Stimulated activated CD4-positive, alpha-beta T cell treated with anti-CD3 and anti-CD28 coated beads, Interleukin-15, amount 100 ng/mL, for 48 hours (primary cell): Measurements from ENCODE around the gene TMTC3.
"Not testable (repeated sequence)": the region's sequence is repeated elsewhere in the genome, so short reads cannot be mapped to it uniquely, and the experiment has no call there.

Experiments
- DNase-seq, 2 donors: peaks; one replicate each; pipeline ENCODE4 v3.0.0-alpha.2; 2020; ENCODE audit warnings: low read depth in 2 of 2

The TMTC3 gene

DNA sequence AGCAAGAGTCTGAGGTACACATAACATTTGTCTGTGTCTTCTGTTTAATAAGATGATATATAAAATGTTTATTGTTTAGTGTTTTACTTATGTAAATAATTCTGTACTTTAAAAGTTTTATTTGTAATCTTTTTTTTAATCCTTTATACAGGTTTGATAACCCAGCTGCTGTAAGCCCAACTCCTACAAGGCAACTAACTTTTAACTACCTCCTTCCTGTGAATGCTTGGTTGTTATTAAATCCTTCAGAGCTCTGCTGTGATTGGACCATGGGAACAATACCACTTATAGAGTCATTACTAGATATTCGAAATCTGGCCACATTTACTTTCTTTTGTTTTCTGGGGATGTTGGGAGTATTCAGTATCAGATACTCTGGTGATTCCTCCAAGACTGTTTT is 24.1 kb downstream of the TMTC3 start:
- DNase-seq = no peak

DNA sequence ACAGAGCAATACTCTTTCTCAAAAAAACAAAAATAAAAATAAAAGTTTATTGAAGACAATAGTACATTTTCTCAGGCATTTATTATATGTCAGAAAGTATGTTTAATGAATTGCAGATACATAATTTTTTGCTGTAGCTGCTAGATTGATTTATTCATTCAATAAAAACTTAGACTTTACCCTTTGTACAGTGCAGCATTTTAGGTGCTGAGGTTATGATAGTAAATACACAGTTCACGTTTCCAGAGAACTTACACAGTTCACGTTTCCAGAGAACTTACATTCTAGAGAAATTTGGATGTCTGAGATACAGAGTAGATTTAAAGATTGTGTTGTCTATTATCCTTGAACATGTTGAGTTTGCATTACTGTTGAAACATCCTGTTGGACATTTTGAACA is 25.3 kb downstream of the TMTC3 start:
- DNase-seq = no peak

DNA sequence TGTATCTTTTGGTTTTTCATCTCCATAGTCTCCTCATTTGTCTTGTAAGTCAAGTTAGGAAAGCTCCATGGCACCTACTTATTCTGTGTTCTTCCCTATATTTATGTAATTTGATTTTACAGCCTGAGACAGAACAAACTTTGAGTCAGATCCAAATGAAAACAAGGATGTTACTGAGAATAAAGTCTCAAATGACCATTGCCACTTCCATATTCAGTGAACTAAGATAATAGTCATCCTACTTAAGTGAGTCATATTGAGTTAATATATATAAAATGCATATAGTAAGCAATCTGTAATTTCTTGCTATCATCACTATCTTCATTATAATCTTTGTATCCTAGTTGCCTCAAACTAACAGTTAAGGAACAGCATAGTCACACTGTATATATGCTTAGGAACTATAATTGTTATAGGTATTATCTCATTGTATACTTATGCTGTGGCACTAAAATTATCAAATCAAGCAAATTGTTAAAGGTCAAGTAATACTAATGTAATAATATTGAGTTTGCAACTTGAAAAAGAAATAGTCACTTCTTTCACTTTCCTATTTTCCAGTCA is 30.8 kb downstream of the TMTC3 start:
- DNase-seq = no peak

DNA sequence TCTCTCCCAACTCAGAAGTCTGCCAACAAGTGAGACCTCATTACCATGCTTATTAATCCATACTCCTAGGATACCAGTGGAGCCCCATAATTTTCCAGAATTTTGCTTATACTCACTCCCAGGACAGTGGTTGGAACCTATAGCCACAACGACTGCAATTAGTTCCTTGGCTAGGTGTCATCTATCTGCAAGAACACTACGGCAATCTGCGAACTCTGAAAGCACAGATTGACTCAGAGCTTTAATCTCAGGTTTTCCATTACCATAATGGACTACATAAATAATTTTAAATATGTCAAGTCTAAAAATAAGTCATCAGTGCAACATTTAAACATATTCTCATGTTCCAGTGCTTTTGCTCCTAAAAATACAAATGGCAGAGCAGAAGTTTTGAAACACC is 33.4 kb downstream of the TMTC3 start:
- DNase-seq = no peak

DNA sequence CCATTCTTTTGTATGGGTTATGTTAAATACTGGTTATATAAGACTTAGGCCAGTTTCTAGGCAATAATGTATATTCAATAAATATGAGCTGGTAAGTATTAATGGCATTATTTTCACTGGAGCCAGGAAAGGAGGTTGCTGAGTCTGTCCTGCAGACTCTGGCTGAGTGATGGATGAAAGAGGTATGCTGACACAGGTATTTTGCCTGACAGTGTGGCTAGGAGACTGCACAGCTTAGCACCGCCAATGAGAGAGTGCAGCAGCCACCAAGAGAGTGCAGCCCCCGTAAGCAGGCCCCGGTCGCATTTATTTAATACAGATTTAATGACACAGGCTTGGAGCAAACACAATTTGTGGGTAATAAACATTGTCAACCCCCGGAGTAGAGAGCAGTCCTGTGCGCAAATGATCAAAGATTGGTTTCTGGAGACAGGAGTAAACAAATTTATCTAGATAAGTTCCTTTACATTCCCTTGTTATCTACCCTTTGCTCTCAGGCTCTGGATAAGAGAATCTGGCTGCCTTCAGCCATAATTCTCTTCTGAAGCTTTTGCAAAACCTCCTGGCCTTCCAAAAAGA is 37.4 kb downstream of the TMTC3 start:
- no peak for DNase-seq

DNA sequence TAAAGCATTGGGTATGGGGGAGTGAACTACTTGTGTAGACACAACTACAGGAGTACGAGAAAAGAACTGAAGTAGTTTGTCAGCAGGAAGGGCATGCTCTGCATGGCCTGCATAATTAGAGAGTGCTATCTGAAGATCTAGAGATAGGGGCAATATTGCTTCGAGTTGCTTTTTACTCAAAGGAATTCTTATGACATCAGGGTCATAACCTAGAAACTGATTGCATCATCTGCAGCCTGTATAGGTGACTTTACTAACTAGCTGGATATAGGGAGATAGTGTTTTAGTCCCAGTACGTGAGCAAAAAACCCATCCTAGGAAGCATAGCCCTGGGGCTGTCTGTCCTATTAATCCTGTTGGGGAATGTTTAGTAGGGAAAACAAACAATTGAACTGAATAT is 39.8 kb downstream of the TMTC3 start:
- DNase-seq = no peak

DNA sequence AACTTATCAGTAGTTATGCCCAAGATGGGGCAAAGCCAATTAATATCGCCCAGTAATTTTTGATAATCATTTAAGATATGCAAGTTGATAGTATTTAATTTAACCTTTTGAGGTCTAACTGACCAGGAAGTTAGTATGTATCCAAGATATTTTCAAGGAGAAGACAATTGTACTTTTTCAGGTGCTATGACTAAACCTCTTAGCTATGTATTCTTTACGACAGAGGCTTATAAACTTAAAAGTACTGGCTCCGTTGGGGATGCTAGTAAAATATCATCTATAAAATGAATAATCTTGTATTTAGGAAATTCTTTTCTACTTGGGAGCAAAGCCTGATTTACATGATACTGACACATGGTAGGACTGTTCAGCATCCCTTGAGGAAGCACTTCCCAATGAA is 40.3 kb downstream of the TMTC3 start:
- DNase-seq = no peak

DNA sequence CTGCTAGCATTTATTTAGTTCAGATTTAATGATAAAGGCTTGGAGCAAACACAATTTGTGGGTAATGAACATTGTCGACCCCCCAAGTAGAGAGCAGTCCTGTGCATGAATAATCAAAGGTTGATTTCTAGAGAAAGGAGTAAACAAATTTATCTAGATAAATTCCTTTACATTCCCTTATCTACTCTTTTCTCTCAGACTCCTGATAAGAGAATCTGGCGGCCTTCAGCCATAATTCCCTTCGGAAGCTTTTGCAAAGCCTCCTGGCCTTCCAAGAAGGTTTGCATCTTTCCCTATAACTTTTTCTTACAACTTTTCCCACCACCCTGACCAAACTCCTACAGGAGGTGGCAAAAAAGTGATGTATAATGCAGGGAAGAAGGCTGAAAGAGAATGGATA is 42.1 kb downstream of the TMTC3 start:
- DNase-seq = no peak

DNA sequence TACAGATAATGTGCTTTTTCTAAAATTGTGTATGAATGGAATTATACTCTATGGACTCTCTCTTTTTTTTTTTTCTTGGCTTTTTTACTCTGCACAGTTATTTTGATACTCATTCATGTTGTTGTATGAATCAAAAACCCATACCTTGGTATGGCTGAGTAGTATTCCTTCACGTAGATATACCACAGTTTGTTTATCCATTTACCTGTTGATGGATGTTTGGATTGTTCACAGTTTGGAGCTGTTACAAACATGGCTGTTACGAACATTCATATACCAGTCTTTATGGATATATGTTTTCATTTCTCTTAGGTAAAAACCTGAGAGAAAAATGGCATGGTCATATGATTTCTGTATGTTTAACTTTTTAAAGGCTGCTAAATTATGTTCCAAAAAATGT is 43.2 kb downstream of the TMTC3 start:
- DNase-seq = no peak

DNA sequence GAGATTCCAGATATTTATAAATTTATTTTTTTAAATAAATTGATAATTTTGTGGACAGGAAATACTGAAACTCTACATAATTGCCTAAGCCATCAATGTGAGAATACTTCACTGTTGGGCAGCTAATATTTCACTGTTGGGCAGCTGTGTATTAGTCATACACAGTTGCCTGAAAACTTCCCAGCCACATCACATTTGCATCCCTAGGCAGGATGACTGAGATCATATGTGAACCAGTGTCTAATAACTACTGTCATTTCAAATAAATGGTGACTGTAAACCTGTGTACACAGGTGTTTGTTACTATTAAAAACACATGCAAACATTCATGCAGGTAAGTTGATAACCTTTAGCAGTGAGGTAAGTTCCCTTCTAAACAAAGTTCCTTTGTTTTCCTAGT is 43.9 kb downstream of the TMTC3 start:
- DNase-seq = no peak

DNA sequence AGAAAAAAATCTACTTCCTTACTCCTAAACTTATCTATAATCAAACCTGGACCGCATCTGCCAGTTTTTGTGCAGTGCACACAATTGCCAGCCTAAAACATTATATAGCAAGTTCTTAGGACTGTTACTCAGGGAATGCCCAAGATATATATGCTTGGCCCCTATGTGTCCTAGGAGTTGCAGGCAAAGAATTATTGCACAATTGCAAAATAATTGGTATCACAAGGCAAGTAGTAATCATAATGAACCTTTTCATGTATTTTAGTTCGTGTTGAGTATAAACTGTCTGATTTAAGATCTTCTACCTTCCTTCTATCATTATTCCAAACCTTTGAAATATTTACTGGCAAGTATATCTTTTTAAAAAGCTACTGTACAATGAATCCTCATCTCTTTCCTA is 45.5 kb downstream of the TMTC3 start:
- no peak for DNase-seq

DNA sequence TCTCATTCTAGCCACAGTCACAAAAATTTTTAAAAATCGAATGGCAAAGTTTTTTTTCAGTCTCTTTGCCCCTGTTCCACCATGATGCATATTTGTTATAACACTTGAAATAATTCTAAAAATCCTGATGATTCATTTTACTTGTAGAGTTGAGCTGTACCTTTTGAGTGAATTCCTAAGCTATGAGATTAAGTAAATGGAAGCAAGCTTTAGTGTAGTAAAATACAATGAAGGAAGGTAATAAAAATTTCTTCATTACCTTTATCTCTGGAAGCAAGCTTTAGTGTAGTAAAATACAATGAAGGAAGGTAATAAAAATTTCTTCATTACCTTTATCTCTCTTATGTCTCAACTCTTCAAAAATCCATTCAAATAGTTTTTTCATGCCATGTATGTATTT is 46.1 kb downstream of the TMTC3 start:
- DNase-seq = no peak

DNA sequence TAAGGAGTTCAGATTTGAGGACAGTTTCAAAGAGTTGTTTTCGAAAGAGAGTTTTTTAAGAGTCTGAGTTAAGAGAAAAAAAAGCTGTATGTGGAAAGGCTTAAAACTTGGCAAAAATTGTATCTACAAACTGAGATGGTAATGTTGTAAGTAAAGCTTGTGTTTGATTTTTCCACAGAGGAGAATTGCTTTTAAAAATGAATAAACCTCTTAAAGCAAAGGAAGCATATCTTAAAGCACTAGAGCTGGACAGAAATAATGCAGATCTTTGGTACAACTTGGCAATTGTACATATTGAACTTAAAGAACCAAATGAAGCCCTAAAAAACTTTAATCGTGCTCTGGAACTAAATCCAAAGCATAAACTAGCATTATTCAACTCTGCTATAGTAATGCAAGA is 50.3 kb downstream of the TMTC3 start:
- DNase-seq = no peak

DNA sequence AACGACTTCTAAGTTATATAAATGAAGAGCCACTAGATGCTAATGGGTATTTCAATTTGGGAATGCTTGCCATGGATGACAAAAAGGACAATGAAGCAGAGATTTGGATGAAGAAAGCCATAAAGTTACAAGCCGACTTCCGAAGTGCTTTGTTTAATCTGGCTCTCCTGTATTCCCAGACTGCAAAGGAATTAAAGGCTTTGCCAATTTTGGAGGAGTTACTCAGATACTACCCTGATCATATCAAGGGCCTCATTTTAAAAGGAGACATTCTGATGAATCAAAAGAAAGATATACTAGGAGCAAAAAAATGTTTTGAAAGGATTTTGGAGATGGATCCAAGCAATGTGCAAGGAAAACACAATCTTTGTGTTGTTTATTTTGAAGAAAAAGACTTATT is 52.8 kb downstream of the TMTC3 start:
- no peak for DNase-seq

DNA sequence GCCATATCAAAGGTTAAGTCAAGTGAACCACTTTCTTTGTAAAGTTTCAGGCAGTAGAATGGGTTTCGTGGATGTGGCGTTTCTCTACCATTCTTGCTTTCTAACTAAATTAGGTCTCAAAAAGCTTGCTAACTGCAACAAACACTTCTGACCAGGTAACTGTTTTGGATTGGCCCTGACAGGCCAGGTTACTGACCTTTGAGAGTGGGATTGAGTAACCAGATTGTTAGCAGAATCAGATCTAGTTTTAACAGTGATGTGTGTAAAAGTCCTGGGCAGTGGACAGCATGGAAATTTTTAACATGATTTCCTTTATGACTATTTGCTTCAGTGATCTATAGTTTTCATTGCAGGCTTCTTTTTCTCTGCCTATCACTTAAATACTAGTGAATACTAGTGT is 57.9 kb downstream of the TMTC3 start:
- no peak for DNase-seq

DNA sequence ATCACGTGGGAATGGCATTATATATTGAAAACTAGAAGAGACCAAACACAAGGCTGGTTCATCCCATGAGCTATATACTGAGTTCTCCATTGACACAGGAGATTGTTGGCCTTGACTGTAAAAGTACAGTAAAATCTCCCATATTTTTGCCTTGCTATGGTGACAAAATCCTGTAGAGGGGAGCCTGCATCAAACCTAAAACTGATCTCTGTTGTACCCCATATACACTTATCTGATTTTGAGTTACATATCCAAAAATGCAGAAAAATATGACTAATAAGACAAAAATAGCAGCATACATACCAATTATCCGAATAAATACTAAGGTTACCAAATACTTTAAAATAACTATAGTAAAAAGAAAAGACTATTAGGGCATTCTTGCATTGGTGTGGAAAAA is 60.4 kb downstream of the TMTC3 start:
- no peak for DNase-seq

DNA sequence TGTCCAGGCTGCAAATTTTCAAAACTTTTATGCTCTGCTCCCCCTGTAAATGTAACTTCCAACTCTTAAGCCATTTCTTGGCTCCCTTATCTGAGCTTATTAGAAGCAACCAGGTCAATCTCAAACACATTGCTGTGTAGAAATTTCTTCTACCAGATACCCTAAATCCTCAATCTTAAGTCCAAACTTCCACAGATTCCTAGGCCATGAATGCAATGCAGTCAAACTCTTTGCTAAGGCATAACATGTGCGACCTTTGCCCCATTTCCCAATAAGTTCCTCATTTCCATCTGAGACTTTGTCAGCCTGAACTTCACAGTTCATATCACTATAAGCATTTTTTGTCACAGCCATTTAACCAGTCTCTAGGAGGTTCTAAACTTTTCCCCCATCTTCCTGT is 64.5 kb downstream of the TMTC3 start:
- no peak for DNase-seq

DNA sequence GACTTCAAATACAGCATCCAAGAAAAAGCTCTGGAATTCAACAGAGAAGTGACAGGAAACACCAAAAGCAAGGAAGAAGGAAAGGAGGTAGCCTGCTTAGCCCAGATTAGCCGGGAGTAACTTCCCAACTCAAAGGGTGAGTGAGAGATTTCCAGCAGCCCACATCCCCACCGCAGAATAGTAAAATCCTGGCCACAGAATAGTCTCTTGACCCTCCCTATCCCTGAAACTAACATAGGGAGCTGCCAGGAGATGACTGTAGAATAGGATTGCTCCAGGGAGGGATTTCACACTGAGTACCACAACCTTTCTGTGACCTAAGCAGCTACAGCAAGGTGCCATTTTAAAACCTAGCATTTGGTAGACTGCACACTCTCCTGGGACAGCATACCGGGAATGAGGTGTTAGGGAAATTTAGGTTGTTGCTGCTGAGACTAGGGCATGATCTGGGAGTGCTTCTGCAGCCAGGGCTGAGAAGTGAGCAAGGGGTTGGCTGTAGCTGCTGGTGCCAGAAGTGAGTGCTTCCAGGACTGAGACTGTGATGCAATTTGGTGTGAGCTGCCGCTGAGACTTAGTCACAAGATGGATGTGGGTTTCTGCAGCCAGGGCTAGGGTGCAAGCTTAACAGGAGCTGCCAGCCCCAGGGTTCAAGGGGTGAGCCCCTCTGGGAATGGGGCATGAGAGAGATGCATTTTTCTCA is 66.0 kb downstream of the TMTC3 start:
- no peak for DNase-seq

DNA sequence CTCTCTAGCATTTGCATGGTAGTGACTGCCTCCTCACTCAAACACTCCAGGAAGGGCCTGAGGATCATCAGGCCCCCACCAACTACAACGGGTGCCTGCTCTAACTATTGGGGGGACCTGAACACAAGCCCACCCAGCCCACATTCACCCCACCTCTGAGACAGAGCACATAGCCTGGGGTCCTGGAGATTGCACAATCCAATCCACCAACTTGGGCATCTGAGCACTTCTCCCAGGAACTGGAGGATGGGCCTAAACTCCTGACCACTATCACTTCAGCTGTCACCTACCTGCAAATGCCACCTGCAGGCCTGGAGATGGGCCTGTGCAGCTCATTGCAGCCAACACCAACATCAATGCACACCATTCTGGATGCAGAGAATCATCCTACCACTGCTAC is 66.6 kb downstream of the TMTC3 start:
- no peak for DNase-seq

DNA sequence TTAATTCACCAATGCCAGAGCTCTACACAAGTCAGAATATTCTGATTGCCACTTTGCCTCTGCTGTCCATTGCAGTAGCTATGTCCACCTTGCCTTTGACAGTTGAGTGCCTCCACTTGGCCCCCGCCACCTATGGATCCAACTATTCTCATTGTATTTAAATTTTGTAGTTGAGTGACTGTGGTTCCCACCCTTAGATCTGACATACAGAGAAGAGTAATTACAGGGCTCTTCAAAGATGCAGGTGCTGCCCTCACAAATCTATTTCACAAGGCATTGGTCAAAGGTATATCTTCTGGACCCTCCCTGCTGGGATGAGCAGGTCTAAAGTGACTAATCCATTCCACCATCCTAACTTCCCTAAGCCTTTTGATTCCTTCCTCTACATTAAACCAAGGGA is 68.2 kb downstream of the TMTC3 start:
- not testable (repeated sequence) for DNase-seq

DNA sequence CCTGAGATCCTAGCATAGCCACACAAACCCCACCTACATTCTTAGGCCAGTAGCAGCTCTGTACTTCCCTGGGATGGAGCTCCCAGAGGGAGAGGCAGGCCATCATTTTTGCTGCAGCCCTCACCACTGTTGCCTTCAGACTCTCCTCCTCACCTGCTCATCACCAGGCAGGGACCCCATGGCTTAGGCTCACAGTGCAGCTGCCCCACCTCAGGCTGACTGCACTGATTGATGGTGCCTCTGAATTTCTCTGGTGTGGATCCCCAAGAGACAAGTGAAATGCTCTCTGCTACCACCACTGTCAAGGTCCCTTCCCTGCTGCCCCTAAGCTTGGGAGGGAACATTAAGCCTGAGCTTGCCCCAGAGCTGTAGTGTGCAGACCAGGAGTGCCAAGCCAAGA is 76.2 kb downstream of the TMTC3 start:
- no peak for DNase-seq

DNA sequence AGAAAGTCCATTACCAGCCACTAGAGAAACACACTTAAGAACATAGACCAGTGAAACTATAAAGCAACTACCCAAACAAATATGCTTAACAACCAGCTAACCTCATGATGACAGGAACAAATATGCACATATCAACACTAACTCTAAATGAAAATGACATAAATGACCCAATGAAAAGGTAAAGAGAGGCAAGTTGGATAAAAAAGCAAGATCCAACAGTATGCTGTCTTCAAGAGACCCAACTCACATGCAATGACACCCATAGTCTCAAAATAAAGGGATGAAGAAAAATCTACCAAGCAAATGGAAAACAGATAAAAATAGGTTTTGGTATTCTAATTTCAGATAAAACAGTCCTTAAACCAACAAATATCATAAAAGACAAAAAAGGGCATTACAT is 77.8 kb downstream of the TMTC3 start:
- DNase-seq = no peak

DNA sequence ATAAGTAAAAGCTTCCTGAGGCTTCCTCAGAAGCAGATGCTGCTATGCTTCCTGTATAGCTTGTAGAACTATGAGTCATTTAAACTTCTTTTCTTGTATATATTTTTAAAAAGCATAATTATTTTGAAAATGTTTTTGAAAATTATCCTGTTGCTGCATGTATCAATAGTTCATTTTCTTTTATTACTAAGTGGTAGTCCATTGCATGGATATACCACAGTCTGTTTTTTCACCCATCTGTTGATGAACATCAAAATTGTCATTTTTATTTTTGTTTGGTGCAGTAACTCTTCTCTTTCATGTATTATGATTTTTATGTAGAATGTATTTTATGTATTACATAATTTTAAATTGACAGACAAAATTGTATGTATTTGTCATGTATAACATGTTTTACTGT is 81.4 kb downstream of the TMTC3 start:
- DNase-seq = no peak

DNA sequence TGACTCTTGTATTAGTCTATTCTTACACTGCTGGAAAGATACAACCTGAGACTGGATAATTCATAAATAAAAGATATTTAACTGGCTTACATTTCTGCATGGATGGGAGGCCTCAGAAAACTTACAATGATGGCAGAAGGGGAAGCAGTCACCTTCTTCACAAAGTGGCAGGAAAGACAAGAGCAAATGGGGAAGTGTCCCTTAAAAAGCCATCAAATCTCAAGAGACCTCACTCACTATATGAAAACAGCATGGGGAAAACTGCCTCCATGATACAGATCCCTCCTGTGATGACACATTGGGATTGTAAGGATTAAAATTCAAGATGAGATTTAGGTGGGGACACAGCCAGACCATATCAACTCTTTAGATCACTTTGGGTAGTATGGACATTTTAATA is 83.7 kb downstream of the TMTC3 start:
- DNase-seq = no peak
